GM18507 (cell line): ENCODE data around the gene HEXIM1.

Experiments
- DNase-seq: peaks from one replicate; pipeline ENCODE4 v3.0.0; 2011; ENCODE audit warnings: low read depth; ENCODE audit not compliant: insufficient read length; ENCODE audit errors: extremely low spot score
- FAIRE-seq: peaks from 2 replicates; lab custom pipeline; 2011; peaks lifted over from hg19 to GRCh38; lab: Jason Lieb, UNC

The HEXIM1 gene

GRCh38 chr17:45148183-45149036 is at the start of gene HEXIM1:
HEXIM1 (plus strand) TSS chr17:45148475; CDS start chr17:45149191, 716 bp downstream.
- FAIRE-seq (peak; percentile 96), DNase-seq (peak; percentile 87)

DNA sequence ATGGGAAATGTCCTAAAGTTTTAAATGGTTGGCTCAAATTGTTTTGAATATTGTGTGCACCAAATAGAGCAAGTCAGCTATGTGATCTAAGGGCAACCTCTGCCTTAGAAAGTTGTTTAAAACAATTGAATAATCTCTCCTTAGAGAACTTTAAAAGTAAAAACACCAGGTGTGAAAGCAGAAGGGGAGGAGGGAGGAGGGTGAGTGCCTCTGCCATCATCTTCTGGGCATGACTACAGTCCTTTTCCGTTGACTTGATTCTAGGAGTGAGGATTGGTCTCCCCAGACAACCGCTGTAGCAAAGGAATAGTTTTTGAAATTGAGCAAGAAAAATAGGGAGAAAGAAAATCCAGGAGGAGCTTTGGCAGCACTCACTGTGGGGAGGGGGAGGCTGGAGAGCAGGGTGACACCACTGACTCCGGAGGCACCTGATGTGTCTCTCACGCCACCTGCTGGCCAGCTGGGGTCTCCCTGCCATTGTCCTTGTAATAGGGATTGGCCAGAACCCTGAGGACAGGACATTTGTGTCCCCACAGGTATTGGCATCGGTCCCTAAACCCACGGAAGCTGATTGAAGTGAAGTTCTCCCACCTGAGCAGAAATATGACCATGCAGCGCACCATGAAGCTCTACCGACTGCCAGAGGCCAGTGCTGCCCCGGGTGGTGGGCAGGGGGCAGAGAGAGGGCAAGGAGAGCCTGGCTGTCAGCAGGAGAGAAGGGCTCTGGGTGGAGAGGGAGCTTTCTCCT is 49.2 kb upstream of the HEXIM1 start:
- FAIRE-seq: peak; percentile 62

DNA sequence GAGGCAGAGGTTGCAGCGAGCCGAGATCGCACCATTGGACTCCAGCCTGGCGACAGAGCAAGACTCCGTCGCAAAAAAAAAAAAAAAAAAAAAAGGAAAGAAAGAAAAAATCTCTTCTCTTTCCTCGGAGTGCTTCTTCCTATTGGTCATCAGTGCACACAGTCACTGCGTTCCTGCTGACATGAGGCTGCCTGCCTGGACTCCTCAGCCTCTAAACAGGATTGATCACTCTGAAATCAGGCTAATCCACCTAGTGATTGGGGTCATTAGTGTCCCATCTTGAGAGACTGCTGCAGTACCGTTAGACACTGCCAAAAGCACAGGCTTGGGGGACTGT is 46.8 kb upstream of the HEXIM1 start:
- DNase-seq (no peak), FAIRE-seq (no peak)

More for the DNA sequence above, 49.2 kb upstream of the HEXIM1 start:
- peak; percentile 76 for DNase-seq

DNA sequence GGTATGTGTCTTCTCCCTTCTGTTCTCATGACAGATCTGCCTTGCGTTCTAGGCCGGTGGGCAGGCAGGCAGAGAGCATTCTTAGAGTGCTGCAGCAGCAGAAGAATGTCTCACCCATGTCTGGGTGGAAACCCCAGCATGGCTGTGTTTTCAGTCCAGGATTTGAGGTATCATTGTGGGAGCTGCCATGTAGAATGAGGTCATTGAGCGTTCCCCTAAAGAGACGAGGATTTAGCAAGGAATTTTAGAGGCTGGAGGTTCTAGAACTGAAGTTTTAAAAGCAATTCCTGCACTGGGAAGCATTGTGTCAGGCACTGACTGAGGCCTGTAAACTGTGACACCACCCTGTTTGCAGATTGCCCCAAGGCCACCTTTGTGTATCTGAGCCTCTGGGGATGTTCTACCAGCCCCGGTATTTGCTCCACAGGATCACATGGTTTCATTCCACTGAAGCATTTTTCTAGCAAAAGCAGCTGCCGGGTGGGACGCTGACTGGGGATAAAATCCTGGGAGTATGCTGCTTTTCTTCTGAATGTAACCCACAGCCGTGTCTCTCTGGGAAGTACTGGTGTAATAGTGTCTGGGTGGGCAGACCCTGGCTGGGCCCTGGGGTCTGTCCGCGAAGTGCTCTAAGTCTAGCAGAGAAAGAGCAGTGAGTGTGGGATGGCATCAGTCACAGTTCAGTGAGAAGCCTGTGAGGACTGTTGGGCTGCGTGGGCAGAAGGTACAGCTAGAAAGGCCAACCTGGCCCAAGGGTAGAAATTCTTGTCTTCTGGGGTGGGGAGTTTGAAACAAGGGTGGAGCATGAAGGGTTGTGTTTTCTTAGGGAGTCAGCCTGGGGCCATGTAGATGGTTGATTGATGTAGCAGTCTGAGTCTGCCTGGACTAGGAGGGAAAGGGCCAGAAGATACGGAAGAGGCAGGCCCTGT is 46.1 kb upstream of the HEXIM1 start:
- DNase-seq: no peak
- FAIRE-seq: no peak

DNA sequence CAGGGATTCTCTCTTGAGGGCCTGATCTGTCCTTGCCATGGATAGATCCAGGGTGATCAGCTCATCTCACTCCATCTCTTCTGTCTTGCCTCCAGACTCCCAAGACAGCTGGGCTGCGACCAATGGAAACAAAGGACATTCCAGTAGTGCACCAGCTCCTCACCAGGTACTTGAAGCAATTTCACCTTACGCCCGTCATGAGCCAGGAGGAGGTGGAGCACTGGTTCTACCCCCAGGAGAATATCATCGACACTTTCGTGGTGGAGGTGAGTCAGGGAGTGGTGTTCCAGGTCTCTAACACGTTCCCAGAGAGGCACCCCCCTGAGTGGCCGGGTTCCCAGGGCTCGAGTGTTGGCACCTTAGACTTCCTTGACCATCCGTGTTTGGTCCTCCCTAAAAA is 45.4 kb upstream of the HEXIM1 start:
- DNase-seq: no peak
- FAIRE-seq: no peak

GRCh38 chr17:45103269-45103795 is 44.9 kb upstream of the HEXIM1 start:
- DNase-seq (no peak), FAIRE-seq (no peak)

GRCh38 chr17:45104029-45104428 is 44.2 kb upstream of the HEXIM1 start:
- FAIRE-seq: no peak
- DNase-seq: no peak

GRCh38 chr17:45104497-45104896 is 43.8 kb upstream of the HEXIM1 start:
- DNase-seq (no peak), FAIRE-seq (no peak)

DNA sequence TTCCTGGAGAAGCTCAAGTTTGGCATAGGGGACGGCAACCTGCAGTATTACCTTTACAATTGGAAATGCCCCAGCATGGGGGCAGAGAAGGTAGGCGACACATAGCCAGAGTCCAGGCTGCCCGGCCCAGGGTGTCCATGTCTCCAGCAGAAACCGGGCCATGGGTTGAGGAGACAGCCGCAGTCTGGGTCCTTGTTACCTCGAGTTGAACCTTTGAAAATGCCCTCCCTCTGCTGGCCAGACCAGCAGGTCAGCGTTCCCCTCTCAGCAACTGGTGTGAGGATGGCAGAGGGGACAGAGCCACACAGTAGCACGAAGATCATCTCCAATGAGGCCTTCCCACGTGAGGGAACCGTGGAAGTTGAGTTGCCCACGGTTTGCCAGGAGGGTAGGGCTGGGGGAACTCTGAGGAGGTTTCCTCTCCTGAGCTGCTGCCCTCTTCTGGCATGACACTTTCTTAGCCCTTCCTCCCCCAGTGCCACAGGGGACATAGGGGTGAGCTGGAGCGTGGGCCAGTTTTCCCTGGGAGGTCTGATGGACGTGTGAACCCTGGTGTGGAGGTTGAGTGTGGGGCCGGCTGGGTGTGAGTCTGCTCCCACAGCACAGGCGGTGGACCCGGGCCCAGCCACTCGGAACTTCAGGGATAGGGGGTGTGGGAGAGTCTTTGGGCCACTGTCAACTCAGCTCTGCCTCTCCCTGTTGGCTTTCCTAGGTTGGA is 43.2 kb upstream of the HEXIM1 start:
- no peak for FAIRE-seq
- DNase-seq: no peak

GRCh38 chr17:45106096-45106495 is 42.2 kb upstream of the HEXIM1 start:
- DNase-seq: no peak
- no peak for FAIRE-seq

GRCh38 chr17:45106582-45106981 is 41.7 kb upstream of the HEXIM1 start:
- no peak for FAIRE-seq

DNA sequence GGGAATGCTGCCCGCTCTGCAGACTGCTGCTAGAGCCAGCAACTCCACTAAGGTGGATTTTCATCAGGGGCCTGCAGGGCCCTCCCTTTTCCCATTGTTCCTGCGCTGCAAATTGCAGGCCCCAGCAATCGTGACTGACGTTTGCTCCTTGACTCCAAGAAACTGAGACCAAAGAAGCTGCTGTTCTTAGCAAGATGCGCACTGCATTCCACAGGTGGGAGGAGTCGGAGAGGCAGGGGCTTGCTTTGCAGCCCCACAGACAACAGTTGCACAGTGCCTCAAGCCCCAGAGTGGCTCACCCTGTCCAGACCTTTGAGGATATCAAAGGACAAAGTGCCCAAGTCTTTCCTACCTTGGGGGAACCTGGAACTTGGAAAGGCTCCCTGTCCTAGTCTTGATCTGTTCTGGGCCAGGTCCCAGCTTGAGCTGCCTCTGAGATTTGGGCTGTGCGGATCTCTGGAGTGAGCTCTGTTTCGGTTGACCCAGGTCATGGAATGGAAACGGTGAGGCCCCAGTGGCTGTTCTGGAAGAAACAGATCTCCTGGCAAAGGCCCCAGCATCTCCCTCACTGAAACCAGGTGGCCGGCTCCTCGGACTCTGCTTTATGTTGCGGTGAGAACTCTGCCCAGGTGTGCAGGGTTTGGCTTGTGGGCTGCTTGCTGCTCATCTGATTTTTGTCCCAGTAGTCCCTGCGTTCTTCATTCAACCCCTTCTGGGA is 40.8 kb upstream of the HEXIM1 start:
- FAIRE-seq: no peak
- no peak for DNase-seq

More at GRCh38 chr17:45106582-45106981, 41.7 kb upstream of the HEXIM1 start:
- DNase-seq: no peak

- FAIRE-seq (no peak), DNase-seq (no peak)
Observed at GRCh38 chr17:45108051-45108450, 40.2 kb upstream of the HEXIM1 start.

- DNase-seq: no peak
- FAIRE-seq: no peak
Observed at GRCh38 chr17:45108595-45109521, 39.4 kb upstream of the HEXIM1 start.

DNA sequence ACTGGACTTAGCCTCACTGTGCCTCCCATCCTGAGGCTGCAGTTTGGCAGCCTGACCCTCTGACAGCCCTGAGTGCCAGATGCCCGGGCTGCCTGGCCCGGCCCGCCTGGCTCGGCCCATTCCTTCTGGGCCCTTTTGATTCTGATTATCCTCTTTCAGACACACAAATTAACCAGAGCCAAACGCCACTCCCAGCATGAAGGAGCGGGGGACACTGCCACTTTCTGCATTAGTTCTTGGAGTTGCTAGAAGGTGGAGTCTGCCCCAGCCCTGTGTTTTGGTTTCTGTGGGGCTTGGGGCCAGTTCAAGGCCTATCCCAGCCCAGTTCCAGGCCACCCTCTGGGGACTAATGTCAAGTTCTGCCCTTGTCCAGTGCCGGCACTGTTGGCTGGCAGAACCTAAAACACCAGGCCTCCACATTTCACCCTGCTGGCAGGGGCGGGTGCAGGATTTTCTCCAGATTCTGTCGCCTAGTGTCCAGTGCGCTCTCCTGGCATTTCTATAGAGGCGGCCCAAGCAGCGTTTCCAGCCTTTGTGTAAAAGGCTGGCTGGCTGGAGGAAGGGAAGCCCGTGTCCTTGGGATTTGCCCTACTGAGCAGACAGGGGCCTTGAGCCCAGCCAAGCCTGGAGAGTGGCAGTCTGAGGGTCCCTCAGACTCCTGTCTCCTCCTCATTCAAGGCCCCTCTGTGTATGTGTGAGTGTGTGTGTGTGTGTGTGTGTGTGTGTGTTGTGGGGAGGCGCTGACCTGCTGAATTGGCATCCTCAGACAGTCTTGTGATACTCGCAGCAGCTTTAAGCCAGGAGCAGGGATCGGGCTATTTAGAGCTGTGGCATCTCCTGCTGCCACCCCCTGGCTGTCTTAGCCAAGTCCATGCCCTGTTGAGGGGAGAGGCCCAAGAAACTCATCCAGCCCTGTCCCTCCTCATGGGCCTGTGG is 37.3 kb upstream of the HEXIM1 start:
- FAIRE-seq (no peak), DNase-seq (no peak)

GRCh38 chr17:45111850-45112249 is 36.4 kb upstream of the HEXIM1 start:
- no peak for FAIRE-seq
- DNase-seq: no peak
